Measurements from ENCODE around the gene GGT6.

DNA sequence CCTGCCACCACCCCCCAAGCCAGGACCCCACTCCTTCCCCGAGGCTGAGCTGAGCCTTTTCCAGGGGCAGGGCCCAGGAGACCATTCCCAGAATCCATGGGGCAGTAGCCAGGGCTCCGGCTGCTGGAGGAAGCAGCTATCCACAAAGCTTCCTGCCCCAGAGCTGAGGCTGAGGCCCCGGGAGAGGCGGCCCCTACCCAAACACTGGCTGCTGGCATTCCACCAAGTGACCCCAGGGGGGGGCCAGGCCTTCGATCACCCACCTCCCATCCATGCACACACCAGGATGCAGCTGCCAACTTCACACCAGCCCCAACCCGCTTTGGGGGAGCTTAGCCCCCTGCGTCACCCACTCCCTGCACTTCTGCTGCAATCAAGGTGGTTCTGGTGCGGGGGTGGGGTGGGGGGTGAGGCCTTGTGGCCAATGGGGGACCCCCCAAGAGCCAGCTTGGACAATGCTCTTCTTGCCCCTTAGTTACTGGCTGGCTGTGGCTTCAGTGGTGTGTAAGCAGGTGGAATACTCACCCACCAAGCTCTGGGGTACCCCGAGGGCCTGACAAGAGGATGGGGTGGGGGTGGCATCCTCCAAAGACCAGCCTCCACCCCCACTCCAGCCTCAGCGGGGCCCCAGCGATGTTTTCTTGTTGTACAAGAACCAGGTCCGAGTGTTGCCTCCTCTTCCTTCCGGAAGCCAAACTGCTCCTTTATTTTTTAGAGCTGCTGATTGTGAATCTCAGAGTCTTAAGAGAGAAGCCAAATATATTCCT, 22.0 kb downstream of the GGT6 start:
- TF ChIP-seq, protein P1, sequence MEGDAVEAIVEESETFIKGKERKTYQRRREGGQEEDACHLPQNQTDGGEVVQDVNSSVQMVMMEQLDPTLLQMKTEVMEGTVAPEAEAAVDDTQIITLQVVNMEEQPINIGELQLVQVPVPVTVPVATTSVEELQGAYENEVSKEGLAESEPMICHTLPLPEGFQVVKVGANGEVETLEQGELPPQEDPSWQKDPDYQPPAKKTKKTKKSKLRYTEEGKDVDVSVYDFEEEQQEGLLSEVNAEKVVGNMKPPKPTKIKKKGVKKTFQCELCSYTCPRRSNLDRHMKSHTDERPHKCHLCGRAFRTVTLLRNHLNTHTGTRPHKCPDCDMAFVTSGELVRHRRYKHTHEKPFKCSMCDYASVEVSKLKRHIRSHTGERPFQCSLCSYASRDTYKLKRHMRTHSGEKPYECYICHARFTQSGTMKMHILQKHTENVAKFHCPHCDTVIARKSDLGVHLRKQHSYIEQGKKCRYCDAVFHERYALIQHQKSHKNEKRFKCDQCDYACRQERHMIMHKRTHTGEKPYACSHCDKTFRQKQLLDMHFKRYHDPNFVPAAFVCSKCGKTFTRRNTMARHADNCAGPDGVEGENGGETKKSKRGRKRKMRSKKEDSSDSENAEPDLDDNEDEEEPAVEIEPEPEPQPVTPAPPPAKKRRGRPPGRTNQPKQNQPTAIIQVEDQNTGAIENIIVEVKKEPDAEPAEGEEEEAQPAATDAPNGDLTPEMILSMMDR (conservative IDR thresholded peaks at IDR 0.05; ENCODE audit: low read depth, low read length) = no peak
- TF ChIP-seq EZH2 (IDR thresholded peaks at IDR 0.05; ENCODE audit: low read length, unreplicated experiment) = no peak

Measured in PC-3 (cell line).